CD4-positive, alpha-beta T cell treated with Interleukin-15 for 4 hours (primary cell): Measurements from ENCODE around the gene PARP8.

Source experiments
- DNase-seq: peaks from one replicate; pipeline ENCODE4 v3.0.0-alpha.2; 2020; ENCODE audit warnings: low spot score

PARP8 gene

GRCh38 chr5:50726475-50727148 lies 60.2 kb downstream of the PARP8 start:
- no peak for DNase-seq

- DNase-seq: peak; percentile 20
Measured at GRCh38 chr5:50727149-50727496, 60.7 kb downstream of the PARP8 start.

GRCh38 chr5:50727845-50728244 lies 61.4 kb downstream of the PARP8 start:
- no peak for DNase-seq

GRCh38 chr5:50730336-50730735 lies 63.9 kb downstream of the PARP8 start:
- DNase-seq: no peak

- no peak for DNase-seq
Measured at GRCh38 chr5:50730841-50731240, 64.4 kb downstream of the PARP8 start.

- DNase-seq: no peak
Measured at GRCh38 chr5:50733741-50734140, 67.3 kb downstream of the PARP8 start.

GRCh38 chr5:50738864-50739263 lies 72.4 kb downstream of the PARP8 start:
- DNase-seq: no peak

GRCh38 chr5:50740832-50741231 lies 74.4 kb downstream of the PARP8 start:
- DNase-seq: no peak

GRCh38 chr5:50744776-50745175 lies 78.3 kb downstream of the PARP8 start:
- peak; percentile 30 for DNase-seq

- DNase-seq: no peak
Measured at GRCh38 chr5:50745221-50745910, 78.9 kb downstream of the PARP8 start.

- DNase-seq: no peak
Measured at GRCh38 chr5:50749181-50749580, 82.7 kb downstream of the PARP8 start.

GRCh38 chr5:50749873-50750272 lies 83.4 kb downstream of the PARP8 start:
- no peak for DNase-seq

GRCh38 chr5:50751064-50751657 lies 84.7 kb downstream of the PARP8 start:
- DNase-seq: peak; percentile 78

GRCh38 chr5:50752800-50753199 lies 86.4 kb downstream of the PARP8 start:
- no peak for DNase-seq

GRCh38 chr5:50759526-50760270 lies 93.3 kb downstream of the PARP8 start:
- DNase-seq: no peak

GRCh38 chr5:50763351-50763750 lies 96.9 kb downstream of the PARP8 start:
- no peak for DNase-seq

GRCh38 chr5:50763846-50764245 lies 97.4 kb downstream of the PARP8 start:
- DNase-seq: no peak

- no peak for DNase-seq
Measured at GRCh38 chr5:50766042-50766441, 99.6 kb downstream of the PARP8 start.

- DNase-seq: no peak
Measured at GRCh38 chr5:50766462-50766861, 100.0 kb downstream of the PARP8 start.

- no peak for DNase-seq
Measured at GRCh38 chr5:50766967-50767366, 100.5 kb downstream of the PARP8 start.

- no peak for DNase-seq
Measured at GRCh38 chr5:50767588-50767987, 101.2 kb downstream of the PARP8 start.

GRCh38 chr5:50768634-50769033 lies 102.2 kb downstream of the PARP8 start:
- no peak for DNase-seq

GRCh38 chr5:50770441-50770840 lies 104.0 kb downstream of the PARP8 start:
- no peak for DNase-seq
